GM18526 (cell line): ENCODE data around the gene STOML1.

Experiments
- POLR2A ChIP-seq: IDR thresholded peaks from 3 replicates; pipeline ENCODE4 v1.6.1; 2011; ENCODE audit not compliant: insufficient read length; ENCODE audit errors: extremely low read depth

The STOML1 gene

DNA sequence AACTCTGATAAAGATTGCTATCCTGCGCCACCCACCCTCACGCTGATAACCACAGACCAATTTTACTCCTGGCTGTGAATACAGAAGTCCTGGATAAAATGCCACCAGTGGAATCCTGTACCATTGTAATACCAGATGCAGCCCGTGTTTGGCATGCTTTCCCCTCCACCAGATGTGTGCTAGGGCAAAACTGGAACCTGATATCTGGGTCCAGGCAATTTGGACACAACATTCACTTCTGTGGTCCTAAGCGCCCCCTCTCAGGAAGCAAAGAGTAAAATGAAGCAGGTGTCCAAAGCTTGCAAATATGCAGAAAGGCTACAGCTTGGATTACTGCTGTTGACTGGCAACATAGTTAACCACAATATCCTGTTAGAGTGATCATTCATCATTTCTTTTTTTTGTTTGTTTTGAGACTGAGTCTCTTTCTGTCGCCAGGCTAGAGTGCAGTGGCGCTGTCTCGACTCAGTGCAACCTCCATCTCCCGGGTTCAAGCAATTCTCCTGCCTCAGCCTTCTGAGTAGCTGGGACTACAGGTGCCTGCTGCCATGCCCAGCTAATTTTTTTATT lies 33.0 kb downstream of the STOML1 start:
- TF ChIP-seq POLR2A: no peak

DNA sequence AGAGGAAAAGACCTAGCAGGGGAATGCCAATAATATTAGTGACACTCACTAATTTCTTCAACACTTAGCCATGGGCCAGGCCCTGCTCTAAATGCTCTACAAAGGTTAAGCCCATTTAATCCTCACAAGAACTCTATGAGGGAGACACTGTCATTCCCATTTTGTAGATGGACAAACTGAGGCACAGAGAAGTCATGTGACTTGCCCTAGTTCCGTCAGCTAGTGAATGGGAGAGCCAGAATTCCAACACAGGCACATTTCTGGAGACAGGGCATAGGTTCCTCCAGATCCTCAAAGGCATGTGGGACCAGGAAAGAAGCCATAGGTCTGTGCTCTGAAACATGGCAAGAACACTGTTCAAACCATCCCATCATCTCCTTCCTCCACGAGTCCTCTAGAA lies 34.3 kb downstream of the STOML1 start:
- no peak for TF ChIP-seq POLR2A

DNA sequence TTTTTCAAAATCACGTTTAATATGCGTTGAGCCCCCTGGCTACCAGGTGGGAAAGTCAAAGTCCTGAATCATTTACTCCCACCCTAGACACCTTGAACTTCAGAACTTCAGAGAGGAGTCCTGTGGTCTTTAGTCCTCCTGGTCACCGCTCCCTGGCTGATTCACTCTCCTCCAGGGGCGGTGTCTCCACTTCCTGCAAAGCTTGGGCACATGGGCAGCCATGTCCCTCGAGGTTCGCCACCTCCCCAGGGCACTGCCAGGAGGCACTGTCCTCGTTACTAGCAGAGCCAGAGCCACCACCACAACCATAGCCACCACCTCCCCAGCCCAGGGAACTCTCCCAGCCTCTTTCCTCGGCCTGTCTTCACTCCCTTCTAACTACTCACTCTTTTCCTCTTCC lies 34.8 kb downstream of the STOML1 start:
- TF ChIP-seq POLR2A: no peak

DNA sequence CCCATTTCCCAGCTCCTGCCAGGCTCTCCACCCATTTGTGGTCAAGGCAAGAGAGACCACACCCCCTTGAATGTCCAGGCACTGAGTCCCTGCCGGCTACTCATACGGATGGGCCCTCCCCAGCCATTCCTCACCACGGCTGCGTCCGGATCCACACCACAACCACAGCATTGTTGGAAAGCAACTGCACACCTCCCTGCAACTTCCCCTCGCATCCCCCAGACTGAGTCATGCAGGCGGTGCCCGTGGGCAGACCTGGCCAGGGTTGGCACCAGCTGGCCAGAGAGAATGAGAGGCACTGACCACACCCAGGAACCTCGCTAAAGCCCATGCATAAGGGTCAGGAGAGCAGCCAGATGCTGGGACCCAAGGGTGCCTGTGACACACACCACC lies 35.4 kb downstream of the STOML1 start:
- no peak for TF ChIP-seq POLR2A

DNA sequence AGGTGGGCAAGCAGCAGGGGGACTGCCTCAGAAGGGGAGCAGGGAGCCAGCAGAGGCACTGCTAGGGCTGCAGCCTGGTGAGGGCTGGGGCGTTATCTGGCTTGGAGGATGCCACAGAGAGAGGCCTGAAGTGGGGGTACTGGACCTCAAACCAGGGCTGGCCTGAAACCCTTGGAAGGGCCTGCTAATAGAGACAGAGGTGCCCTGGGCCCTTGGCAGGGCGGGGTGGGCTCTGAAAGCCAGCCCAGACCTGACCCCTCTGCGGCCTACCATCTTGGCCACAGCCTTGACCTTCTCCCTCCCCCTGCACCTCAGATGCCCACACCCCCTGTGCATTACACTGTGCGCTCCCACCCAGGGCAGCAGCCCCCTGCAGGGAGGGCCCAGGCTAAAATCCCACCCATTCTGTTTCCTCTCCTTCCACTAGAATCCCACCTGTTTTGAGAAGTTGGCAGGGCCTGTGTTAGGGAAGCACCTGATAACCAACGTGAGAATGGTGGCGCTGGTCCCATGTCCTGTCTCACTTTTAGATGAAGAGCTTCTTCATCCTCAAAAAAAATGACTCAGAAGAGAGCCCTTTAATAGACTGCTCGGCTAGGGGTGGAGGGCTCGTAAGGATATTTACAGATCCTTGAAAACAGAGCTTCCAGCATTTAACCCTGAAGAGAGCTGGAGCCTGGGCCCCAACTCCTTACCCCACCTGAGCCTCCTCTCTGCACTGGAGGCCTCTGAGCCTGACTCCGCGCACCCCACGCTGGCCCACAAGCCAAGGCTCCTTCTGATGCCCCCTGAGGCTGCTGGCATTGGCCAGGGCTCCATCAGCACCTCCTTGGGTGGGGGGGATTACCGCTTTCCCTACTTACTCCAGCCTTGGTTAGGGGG lies 36.0 kb downstream of the STOML1 start:
- TF ChIP-seq POLR2A: no peak

DNA sequence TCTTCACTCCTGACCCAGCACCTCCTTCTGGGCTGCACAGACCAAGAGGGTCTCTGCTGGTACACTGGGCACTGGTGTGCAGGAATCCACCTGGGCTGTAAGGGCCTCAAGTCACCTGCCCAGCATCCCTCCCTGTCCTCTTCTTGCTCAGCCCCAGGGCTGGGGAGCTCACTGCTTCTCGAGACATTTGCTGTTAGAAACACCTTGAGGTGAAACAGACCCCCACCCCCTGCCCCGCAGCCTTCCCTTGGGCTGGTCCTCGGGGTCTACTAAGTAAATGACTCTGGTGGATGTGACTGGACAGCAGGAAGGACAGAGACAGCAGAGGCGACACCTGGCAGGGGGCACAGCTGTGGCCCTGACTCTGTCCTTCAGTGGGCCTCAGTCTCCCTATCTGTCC lies 36.8 kb downstream of the STOML1 start:
- no peak for TF ChIP-seq POLR2A

DNA sequence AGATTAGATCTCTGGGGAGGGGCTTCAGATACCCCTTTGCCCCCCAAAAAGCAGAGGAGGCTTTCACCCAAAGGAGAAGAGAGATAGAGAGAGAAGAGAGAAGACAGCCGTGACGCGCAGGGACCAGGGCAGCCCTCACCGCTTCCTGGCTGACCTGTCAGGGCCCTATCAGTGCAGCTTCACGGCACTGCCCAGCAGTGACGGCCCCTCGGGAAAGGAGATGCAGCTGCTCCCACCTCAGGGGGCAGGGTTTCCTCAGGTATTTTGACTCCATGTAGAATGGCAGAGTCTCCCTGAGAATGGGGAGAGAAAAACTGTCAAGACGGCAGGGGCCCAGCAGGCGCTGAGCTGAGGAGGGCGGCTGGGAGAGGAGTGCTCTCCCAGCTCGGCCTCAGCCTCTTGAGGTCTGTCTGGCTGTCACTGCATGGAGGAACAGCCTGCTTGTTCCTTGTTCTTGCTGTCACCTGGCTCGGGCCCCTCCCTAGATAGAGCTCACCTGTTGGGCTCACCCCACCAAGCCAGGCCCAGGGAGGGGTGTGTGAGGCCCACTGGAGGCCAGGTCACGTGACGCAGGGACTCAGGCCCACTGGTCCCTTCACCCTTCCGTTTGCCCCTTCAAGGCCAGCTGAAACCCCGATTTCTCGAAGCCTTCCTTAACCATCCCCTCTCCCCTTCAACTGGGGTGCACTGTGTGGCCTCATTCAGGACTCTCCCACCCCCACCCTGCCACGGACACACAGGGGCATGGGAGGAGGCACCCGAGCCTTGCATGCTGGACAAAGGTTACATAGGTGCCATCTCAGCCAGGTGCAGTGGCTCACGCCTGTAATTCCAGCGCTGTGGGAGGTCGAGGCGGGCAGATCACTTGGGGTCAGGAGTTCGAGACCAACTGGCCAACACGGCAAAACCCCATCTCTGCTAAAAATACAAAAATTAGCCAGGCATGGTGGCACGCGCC lies 37.6 kb downstream of the STOML1 start:
- no peak for TF ChIP-seq POLR2A

DNA sequence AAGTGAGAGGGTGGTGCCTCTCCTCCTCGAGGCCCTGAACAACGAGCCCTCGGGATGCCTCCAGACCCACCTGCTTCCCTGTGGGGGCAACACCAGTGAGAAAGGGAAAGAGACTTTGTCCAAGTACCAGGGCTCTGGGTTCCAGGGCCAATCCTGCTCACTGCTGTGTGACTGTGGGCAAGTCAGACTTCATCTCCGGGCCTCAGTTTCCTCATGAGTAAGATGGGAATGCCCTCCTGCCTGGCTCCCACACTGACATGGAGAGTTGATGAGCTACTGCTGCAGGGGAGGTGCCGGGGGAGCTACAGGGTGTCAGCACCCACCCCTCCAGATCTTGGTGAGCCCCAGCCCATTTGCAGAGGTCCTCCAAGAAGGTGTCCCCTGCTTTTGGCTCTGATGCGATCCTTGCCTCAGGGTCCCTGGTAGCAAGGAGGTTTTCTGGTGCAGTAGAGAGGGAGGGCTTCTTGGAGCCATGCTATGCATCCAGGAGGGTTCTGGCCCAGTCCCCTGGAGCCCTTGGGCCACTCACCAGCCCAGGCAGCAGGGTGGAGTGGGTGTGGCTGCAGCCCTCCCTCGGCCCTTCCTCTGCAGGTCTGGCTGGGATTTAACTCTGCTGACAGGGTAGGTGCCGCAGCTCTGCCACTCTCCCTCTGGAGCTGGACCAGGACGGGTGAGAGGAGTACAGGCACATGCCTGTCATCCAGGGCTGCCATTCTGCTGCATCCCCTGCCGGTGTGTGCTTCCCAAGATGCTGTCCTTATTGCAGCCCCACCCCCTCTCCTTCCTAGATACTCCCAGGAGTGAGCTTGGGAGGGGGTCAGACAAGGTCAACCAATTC lies 39.0 kb downstream of the STOML1 start:
- no peak for TF ChIP-seq POLR2A

DNA sequence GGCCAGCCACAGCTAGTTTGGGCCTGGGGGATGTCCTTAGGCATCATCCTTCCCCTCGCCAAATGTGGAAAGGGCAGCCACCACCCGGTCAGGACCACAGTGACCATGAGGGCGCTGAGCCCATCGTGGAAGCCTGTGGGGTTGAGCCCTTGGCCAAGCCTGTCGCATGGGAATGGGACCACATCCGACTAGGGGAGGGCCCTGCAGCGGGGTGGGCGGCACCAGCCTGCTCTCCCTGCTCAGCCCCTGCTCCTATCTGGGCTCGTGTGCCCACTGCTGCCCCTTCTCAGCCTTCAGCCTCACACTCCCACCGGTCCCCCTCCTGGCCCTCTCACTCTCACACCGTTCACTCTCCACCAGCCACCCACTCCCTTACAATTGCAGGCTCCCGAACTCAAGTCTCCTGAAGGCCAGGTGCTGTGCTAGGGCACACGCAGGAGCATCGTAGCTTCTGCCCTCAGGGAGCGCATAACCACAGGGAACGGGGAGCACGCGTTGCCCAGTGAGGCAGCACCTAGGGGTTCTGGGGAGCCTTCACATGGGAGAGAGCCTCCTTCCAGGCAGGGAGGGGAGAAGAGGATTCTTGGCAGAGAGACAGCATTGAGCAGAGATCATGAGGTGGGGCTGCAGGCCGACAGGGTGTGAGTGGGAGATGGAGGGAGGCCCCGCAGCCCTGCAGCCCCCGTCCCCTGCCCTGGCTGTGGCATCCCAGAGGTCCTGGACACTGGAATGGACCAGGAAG lies 39.8 kb downstream of the STOML1 start:
- TF ChIP-seq POLR2A: no peak

DNA sequence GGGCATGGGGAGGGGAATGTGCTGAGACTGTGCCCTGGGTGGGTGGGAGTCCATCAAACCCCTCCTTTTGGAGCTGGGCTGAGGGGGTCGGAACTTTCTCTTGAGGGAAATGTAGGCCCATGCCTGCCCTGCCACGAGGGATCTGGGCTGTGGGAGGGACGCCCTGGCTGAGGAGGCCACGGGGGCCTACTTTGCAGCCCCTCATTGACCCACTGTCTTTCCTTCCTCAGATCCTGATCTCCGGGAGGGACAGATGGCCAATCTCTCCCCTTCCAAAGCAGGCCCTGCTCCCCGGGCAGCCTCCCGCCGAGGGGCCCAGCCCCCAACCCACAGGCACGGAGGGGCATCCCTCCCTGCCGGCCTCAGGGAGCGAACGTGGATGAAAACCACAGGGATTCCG lies 40.5 kb downstream of the STOML1 start:
- TF ChIP-seq POLR2A: no peak

DNA sequence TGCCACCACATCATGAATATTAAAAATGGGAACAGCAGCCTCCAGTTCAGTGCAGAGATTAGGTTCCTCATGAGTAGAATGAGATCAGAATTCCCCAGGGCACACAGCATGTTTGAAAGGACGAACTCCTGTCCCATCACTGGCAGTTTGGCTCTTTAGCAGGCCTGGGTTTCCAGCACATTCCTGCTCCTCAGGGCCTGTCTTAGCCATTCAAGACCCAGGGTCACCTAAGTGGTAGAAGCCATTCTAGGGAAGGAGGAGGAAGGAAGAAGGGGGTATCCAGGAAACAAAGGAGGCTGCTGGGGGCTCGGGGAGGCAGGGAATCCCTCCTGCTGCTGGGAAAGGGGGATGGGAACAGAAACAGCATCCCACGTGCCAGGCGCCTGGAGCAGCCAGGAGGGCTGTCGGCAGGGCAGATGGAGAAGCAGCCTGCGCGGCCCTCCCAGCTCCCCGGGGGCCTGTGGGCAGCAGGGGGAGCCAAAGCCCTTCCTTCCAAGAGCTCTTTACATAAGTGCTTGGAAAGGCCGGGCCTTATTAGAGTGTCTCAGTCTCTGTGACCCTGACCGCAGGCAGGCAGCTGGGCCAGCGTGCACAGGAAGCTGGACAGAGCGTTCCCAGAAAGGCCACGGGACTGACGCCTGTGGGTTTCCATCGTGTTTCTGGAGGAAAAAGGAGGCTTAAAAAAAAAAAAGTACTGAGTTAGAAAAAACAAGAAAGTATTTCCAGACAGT lies 41.1 kb downstream of the STOML1 start:
- no peak for TF ChIP-seq POLR2A

DNA sequence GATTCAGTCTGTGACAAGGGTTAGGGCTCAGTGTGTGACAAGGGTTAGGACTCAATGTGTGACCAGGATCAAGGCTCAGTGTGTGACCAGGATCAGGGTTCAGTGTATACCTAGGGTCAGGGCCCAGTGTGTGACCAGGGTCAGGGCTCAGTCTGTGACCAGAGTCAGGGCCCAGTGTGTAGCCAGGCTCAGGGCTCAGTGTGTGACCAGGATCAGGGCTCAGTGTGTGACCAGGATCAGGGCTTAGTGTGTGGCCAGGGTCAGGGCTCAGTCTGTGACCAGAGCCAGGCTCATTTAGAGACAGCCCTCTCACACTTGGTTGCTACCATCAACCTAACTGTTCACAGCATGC lies 41.6 kb downstream of the STOML1 start:
- TF ChIP-seq POLR2A: no peak

DNA sequence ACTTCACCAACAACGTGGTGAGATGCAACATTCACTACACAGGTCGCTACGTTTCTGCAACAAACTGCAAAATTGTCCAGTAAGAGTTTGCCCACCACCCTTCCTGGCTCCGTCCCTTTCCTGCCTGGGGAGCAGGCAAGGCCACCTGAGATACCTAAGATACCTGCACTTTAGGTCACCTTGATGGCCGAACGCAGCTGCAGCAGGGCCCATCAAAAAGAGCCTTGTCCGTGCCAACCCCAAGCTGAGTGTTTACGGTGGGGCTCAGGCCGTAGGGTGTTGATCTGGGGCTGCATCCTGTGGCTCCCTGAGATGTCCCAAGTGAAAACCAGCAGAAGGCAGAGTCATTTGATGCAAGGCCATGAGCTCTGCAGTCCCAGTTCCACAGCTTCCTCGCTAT lies 42.6 kb downstream of the STOML1 start:
- no peak for TF ChIP-seq POLR2A

DNA sequence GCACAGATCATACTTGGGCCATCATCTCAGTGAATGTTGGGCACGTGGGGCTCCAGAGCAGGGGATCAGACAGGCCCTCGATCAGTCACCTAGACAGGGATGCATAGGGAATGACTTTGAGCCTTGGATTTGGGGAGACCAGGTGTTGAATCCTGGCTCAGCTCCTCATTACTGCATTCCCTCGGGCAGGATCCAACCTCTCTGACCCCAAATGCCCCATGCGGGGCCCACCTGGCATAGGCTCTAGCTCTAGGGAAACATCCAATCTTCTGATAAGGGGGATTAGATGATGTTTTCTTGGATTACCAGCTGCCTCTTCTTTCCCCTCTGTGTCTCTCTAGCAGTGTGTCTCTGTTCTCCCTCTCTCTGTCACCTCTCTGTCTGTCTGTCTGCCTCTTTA lies 43.1 kb downstream of the STOML1 start:
- TF ChIP-seq POLR2A: no peak

DNA sequence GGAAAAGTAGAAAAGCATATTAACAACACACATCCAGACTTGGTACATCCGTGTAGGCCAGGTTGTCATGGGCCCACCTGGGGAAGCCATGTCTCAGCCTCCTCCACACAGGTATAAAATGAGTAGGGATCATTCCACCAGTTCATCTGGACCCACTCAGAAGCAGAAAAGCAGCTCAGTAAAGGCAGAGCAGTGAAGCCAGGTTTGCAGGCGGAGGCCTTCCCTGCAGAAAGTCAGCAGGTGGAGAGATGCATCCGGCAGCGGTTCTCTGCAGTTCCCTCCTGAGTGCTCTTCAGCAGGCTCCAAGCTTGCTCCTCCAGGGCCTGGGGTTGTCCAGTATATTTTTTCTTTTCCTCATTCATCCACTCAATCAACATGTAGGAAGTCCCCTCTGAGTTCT lies 43.7 kb downstream of the STOML1 start:
- TF ChIP-seq POLR2A: no peak
